ENCODE data around the gene TUG1. TPM values are rescaled to one million over a fixed set of nuclear protein-coding genes. Genes with fewer than 3 reads are reported as not detected.

Gene TUG1
- total and polyA plus RNA-seq, 2 donors (not counting 3 experiments of a cell fraction or from before 2014, with no cell fraction given): 77.1 to 85.9 TPM

- Histone ChIP-seq H3K36me3 (ENCODE audit: control insufficient read depth in 2 of 2, extremely low read depth in 1 of 2, insufficient read depth in 2 of 2, low read length in 2 of 2) (no peaks in the 10 kb centered on the region), H3K79me2 (ENCODE audit: control insufficient read depth, insufficient read depth, low read length) (no peaks in the 10 kb centered on the region), H3K9ac (replicated peaks; ENCODE audit: extremely low read depth, insufficient read depth, low read length) (no peak overlapping the region), H3K4me3 (replicated peaks in 1 of 3; ENCODE audit: insufficient read depth in 1 of 3, low read depth in 1 of 3, low read length in 3 of 3) (no peak overlapping the region), H3K27ac (ENCODE audit: insufficient read depth, low read depth, low read length) (no peak overlapping the region), H2AFZ (ENCODE audit: low read depth, low read length) (no peak overlapping the region), H3K4me1 (ENCODE audit: control insufficient read depth, extremely low read depth, insufficient read depth, low read length) (no peaks in the 10 kb centered on the region), H3K4me2 (ENCODE audit: insufficient read depth, low read length) (no peak overlapping the region), H3K9me3 (replicated peaks; ENCODE audit: control insufficient read depth, insufficient read depth, low read length) (no peaks in the 10 kb centered on the region), H4K20me1 (replicated peaks; ENCODE audit: control insufficient read depth, extremely low read depth, insufficient read depth, low read length) (no peaks in the 10 kb centered on the region), H3K27me3 (ENCODE audit: control insufficient read depth in 2 of 2, insufficient read depth in 2 of 2, low read length in 2 of 2) (peaks cover 0 to 3% of the 10 kb centered on the region in 2 experiments), H3K9me1 (replicated peaks; ENCODE audit: control insufficient read depth, extremely low read depth, insufficient read depth, low read length) (no peaks in the 10 kb centered on the region)
- TF ChIP-seq CTCF (IDR thresholded peaks at IDR 0.05; ENCODE audit: extremely low read depth in 1 of 2, insufficient read depth in 1 of 2, low read depth in 1 of 2, low read length in 2 of 2): no peak
- TF ChIP-seq JUN (IDR thresholded peaks at IDR 0.05; ENCODE audit: borderline replicate concordance, insufficient read depth, insufficient read length, low read depth): no peak
- TF ChIP-seq GATA2 (IDR thresholded peaks at IDR 0.05; ENCODE audit: insufficient read depth, insufficient read length, low read depth, low read length): no peak
- no peak for TF ChIP-seq MAX (IDR thresholded peaks at IDR 0.05; ENCODE audit: insufficient read depth, insufficient read length)
- no peak for TF ChIP-seq FOS (IDR thresholded peaks at IDR 0.05; ENCODE audit: borderline replicate concordance, insufficient read depth, low read length)
- TF ChIP-seq POLR2AphosphoS5 (IDR thresholded peaks at IDR 0.05; ENCODE audit: insufficient read depth, low read depth, low read length): no peak
- no peak for TF ChIP-seq POLR2A (IDR thresholded peaks at IDR 0.05; ENCODE audit: low read depth, low read length)
- dilution Hi-C loops (cut with MboI; ENCODE audit: extremely low pct_ligation_motif_present, low sequenced_read_pairs) (no loop called here), intact Hi-C loops (cut with micrococcal nuclease) (no loop called here)
- BruUV-seq (replicated peaks): no TSS peak
- FAIRE-seq (no peak), DNase-seq (ENCODE audit: low read depth, low spot score) (no peak)
- CTCF ChIA-PET: no interaction called here
- POLR2A ChIA-PET: no interaction called here
Observed at GRCh38 chr22:30989474-30989873, 20.4 kb downstream of the TUG1 start.
